Endothelial cell of umbilical vein (primary cell): ENCODE measurements around the gene ABCA10.

Source experiments
- CTCF ChIP-seq, 2 donors: IDR thresholded peaks; 1 replicate in 1 of 2; 2 replicates in 1 of 2; pipeline ENCODE4 v1.5.1; 2011; ENCODE audit warnings: low read length in 2 of 2, mild to moderate bottlenecking in 2 of 2, moderate library complexity in 2 of 2, control low read depth in 1 of 2, inconsistent platforms in 1 of 2, low read depth in 1 of 2; ENCODE audit not compliant: insufficient read depth in 1 of 2; ENCODE audit errors: extremely low read depth in 1 of 2
- EZH2 ChIP-seq: IDR thresholded peaks from 2 replicates; pipeline ENCODE4 v1.6.1; 2012; ENCODE audit warnings: borderline replicate concordance, low read depth, mild to moderate bottlenecking, moderate library complexity, low read length, inconsistent platforms; ENCODE audit not compliant: severe bottlenecking
- POLR2A ChIP-seq: IDR thresholded peaks from 2 replicates; pipeline ENCODE4 v1.6.1; 2012; ENCODE audit warnings: low read depth, mild to moderate bottlenecking, control low read depth, low read length

GRCh38 chr17:69246202-69246601, 17.6 kb upstream of the ABCA10 start:
- TF ChIP-seq CTCF (IDR thresholded peaks at IDR 0.05; ENCODE audit: extremely low read depth in 1 of 2, insufficient read depth in 1 of 2, low read depth in 1 of 2, low read length in 2 of 2) (no peak), POLR2A (no peak), EZH2 (no peak)
